Large intestine (tissue), 3 donors: ENCODE data around the gene BMAL1. TPM values are rescaled to one million over a fixed set of nuclear protein-coding genes. Genes with fewer than 3 reads are reported as not detected.

Experiments used
- DNase-seq, 2 donors: peaks; one replicate each; pipeline versions ENCODE4 v3.0.0 to v3.0.0-alpha.2; 2013
- H3K27ac ChIP-seq: one replicate; pipeline ENCODE4 v1.5.1; 2013; ENCODE audit warnings: low read length
- H3K27me3 ChIP-seq: 2 replicates; pipeline ENCODE4 v1.6.1; 2013; ENCODE audit warnings: low read length; ENCODE audit not compliant: control insufficient read depth, insufficient read depth
- H3K36me3 ChIP-seq: 2 replicates; pipeline ENCODE4 v1.6.1; 2013; ENCODE audit warnings: low read length; ENCODE audit not compliant: control insufficient read depth, insufficient read depth
- H3K4me1 ChIP-seq: one replicate; pipeline ENCODE4 v1.6.1; 2013; ENCODE audit warnings: low read length; ENCODE audit not compliant: control insufficient read depth, insufficient read depth
- H3K4me3 ChIP-seq: one replicate; pipeline ENCODE4 v1.5.1; 2013; ENCODE audit warnings: low read length
- H3K9me3 ChIP-seq: one replicate; pipeline ENCODE4 v1.6.1; 2013; ENCODE audit warnings: mild to moderate bottlenecking, low read depth, low read length, moderate library complexity; ENCODE audit not compliant: control insufficient read depth
- WGBS: methylation state at CpG from one replicate; pipeline ENCODE4 v1.1.5; 2013; ENCODE audit warnings: low lambda C conversion rate; ENCODE audit not compliant: insufficient coverage; 5-methylcytosine and 5-hydroxymethylcytosine counted together
- polyA plus RNA-seq: library from polyadenylated mRNA; unstranded; fragments of 120-200 nt; gene quantifications from one replicate; pipeline ENCODE4 v1.2.1, GENCODE V29; 2013

The BMAL1 gene
- polyA plus RNA-seq, 1 donor: 7.6 TPM

GRCh38 chr11:13316528-13316961 lies 39.0 kb downstream of the BMAL1 start:
- no peak for DNase-seq

GRCh38 chr11:13317293-13318080 lies 39.9 kb downstream of the BMAL1 start:
- WGBS: 89% methylated on average over 1 of the region's 4 CpGs
- Histone ChIP-seq H3K27me3 (no peaks in the 10 kb centered on the region), H3K4me1 (peaks cover 4% of the 10 kb centered on the region), H3K4me3 (no peak overlapping the region), H3K9me3 (no peaks in the 10 kb centered on the region), H3K36me3 (no peaks in the 10 kb centered on the region), H3K27ac (no peak overlapping the region)
- no peak for DNase-seq

More at GRCh38 chr11:13316528-13316961, 39.0 kb downstream of the BMAL1 start:
- Histone ChIP-seq H3K27ac (no peak overlapping the region), H3K27me3 (no peaks in the 10 kb centered on the region), H3K4me3 (no peak overlapping the region), H3K9me3 (no peaks in the 10 kb centered on the region), H3K36me3 (no peaks in the 10 kb centered on the region), H3K4me1 (peaks cover 4% of the 10 kb centered on the region)
- WGBS: 40% methylated on average over 1 of the region's 4 CpGs

DNA sequence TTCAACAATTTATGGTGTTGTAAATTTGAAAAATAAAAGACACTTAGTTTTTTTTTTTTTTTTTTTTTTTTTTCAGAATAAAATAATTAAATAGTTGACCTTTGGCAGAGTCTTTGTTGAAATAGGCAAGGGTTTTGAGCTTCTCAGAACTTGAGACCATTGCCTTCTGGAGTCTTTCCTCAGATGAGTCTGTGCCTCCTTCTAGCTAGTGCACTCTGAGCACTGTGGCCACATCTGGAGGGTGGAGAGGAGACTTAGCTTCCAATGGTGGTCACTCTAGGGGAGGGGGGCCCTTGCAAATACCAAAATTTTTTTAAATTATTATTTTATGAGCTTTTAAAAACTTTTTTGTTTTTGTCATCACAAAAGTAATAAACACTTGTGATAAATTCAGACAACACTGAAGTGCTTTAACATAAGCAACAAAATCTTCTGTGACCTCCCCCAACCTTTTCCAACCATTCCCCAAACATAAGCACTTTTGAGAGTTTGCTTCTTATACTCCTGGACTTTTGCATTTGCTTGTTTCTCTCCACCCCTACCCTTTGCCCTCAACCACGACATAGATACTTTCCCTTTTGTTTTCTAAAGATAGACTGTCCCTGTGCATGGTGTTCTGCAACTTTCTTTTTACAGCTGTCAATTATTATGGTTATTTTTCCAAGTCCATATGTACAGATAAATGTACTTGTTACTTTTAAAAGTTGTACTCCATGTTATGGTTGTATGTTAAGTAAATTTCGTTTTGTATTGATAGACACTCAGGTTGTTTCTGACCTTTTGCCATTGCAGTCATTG lies 41.1 kb downstream of the BMAL1 start:
- no CpG with 5 or more reads among the region's 2 CpGs for whole genome bisulfite sequencing
- Histone ChIP-seq H3K36me3 (no peaks in the 10 kb centered on the region), H3K4me3 (no peak overlapping the region), H3K27ac (no peak overlapping the region), H3K9me3 (no peaks in the 10 kb centered on the region), H3K4me1 (peaks cover 4% of the 10 kb centered on the region), H3K27me3 (no peaks in the 10 kb centered on the region)
- DNase-seq: peak; percentile 55 to 82

- no peak for DNase-seq
- WGBS: no CpG with 5 or more reads among the region's 3 CpGs
- no peak overlapping the region for H3K4me3 ChIP-seq
- no peaks in the 10 kb centered on the region for H3K36me3 ChIP-seq
- no peaks in the 10 kb centered on the region for H3K27me3 ChIP-seq
- no peak overlapping the region for H3K27ac ChIP-seq
- peaks cover 4% of the 10 kb centered on the region for H3K4me1 ChIP-seq
- no peaks in the 10 kb centered on the region for H3K9me3 ChIP-seq
Observed at GRCh38 chr11:13320688-13321087, 43.1 kb downstream of the BMAL1 start.

DNA sequence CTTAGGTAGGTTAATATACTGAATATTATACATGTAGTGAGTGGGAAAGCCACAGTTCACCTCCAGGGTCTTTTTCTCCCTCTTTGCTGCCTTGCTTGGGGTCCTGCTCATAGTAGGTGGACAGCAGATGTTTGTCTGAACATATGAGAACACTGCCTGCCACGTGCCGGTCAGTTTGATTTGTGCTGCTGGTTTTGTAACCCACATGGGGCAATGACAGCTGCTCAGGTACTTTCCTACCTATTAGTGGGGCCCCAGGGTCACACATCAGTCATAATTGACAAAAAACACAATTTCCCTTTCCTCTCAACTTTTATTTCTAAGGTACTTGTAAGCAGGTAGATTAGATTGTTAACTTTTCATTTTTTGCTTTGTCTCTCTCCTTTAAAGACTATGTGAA lies 43.8 kb downstream of the BMAL1 start:
- Histone ChIP-seq H3K4me3 (no peak overlapping the region), H3K4me1 (peaks cover 4% of the 10 kb centered on the region), H3K27ac (no peak overlapping the region), H3K9me3 (no peaks in the 10 kb centered on the region), H3K27me3 (no peaks in the 10 kb centered on the region), H3K36me3 (no peaks in the 10 kb centered on the region)
- DNase-seq: no peak
- WGBS: no CpG with 5 or more reads among the region's 2 CpGs

DNA sequence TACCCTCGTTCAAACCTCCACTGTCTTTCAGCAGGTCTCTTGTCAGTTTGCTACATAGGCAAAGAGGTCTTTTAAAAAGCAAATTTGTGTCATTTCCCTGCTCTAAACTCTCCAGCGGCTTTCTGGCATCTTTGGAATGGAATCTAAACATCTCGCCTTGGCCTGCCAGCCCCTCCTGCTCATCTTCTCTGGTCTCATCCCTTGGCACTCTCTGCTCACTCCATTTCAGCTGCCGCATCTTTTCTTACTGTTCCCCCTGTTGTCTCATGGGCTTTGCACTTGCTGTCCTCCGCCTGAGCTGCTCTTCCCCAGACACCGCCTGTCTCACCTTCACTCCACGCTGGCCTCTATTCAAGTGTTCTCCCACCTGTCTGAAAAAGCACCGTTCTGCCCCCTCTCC lies 46.6 kb downstream of the BMAL1 start:
- WGBS: 100% methylated on average over 2 of the region's 8 CpGs
- Histone ChIP-seq H3K36me3 (no peaks in the 10 kb centered on the region), H3K4me1 (no peaks in the 10 kb centered on the region), H3K9me3 (no peaks in the 10 kb centered on the region), H3K27ac (no peak overlapping the region), H3K4me3 (no peak overlapping the region), H3K27me3 (no peaks in the 10 kb centered on the region)
- DNase-seq: no peak

GRCh38 chr11:13324709-13325108 lies 47.1 kb downstream of the BMAL1 start:
- Histone ChIP-seq H3K9me3 (no peaks in the 10 kb centered on the region), H3K27ac (no peak overlapping the region), H3K4me3 (no peak overlapping the region), H3K27me3 (no peaks in the 10 kb centered on the region), H3K4me1 (no peaks in the 10 kb centered on the region), H3K36me3 (no peaks in the 10 kb centered on the region)
- DNase-seq: no peak
- WGBS: no CpG with 5 or more reads among the region's 5 CpGs

GRCh38 chr11:13327421-13327820 lies 49.8 kb downstream of the BMAL1 start:
- WGBS: 100% methylated on average over 1 of the region's 4 CpGs
- no peak for DNase-seq

GRCh38 chr11:13328286-13328685 lies 50.7 kb downstream of the BMAL1 start:
- no peaks in the 10 kb centered on the region for H3K9me3 ChIP-seq
- H3K4me1 ChIP-seq: peaks cover 6% of the 10 kb centered on the region
- no peaks in the 10 kb centered on the region for H3K27me3 ChIP-seq
- H3K4me3 ChIP-seq: no peak overlapping the region
- no peaks in the 10 kb centered on the region for H3K36me3 ChIP-seq
- H3K27ac ChIP-seq: no peak overlapping the region
- DNase-seq: no peak
- no CpG with 5 or more reads among the region's 5 CpGs for WGBS

More at GRCh38 chr11:13327421-13327820, 49.8 kb downstream of the BMAL1 start:
- H3K27ac ChIP-seq: no peak overlapping the region
- H3K9me3 ChIP-seq: no peaks in the 10 kb centered on the region
- H3K4me3 ChIP-seq: no peak overlapping the region
- no peaks in the 10 kb centered on the region for H3K36me3 ChIP-seq
- no peaks in the 10 kb centered on the region for H3K4me1 ChIP-seq
- no peaks in the 10 kb centered on the region for H3K27me3 ChIP-seq

DNA sequence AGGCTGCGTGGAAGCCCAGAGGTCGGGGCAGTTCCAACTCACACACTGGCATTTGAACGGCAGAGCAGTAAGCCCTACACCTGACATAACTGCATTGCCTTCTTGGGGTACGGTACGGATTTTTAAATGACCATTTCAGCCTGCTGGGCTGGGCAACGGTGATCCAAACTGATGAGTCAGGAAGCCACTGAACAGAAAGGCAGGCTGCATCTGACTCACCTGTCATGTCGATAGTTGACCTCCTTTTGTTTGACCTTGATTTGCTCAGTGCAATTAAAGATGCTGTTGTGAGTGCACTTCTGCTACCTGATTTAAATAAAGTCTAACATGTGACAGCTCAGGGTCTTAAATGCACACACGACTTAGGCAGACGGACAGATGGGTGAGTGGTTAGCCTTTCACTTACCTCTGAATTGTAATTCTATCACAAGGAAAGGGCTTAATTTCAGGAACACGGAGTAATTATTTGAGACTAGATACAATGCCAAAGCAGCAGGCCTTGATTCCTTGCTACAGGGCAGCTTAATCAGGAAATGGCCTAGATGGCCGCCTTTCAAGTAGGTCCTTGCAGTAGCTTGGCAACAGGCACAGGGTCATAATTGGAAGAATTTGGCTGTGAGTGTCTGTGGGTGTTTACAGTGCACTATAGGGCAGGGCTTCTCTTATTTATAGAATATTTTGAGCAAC lies 52.2 kb downstream of the BMAL1 start:
- Histone ChIP-seq H3K27ac (no peak overlapping the region), H3K27me3 (no peaks in the 10 kb centered on the region), H3K4me1 (peaks cover 14% of the 10 kb centered on the region), H3K4me3 (no peak overlapping the region), H3K9me3 (no peaks in the 10 kb centered on the region), H3K36me3 (no peaks in the 10 kb centered on the region)
- DNase-seq: no peak
- WGBS: 100% methylated on average over 1 of the region's 11 CpGs
